GM23338 (cell line): Measurements from ENCODE around the gene DNAJC4. TPM values are rescaled to one million over a fixed set of nuclear protein-coding genes. Genes with fewer than 3 reads are reported as not detected.

Source experiments
- ATAC-seq: fragments of 200-7000 bp; cut with Tn5 transposase; 3 replicates; pipeline ENCODE4 v1.9.1; 2020
- DNase-seq: peaks from one replicate; pipeline ENCODE4 v3.0.0-alpha.2; 2015; ENCODE audit warnings: low spot score
- H2AFZ ChIP-seq: fragments of 200-600 bp; sonication (generic); 2 replicates; pipeline ENCODE4 v1.8.0; 2016; ENCODE audit warnings: antibody characterized with exemption, mild to moderate bottlenecking, moderate library complexity
- H3F3A ChIP-seq: fragments of 200-600 bp; sonication (generic); replicated peaks from 2 replicates; pipeline ENCODE4 v1.8.0; 2017; ENCODE audit warnings: antibody characterized with exemption, mixed run types, low read depth
- H3K27ac ChIP-seq: fragments of 200-600 bp; sonication (generic); 2 replicates; pipeline ENCODE4 v1.6.1; 2016; ENCODE audit warnings: low read depth
- H3K27me3 ChIP-seq: fragments of 200-600 bp; sonication (generic); 2 replicates; pipeline ENCODE4 v1.8.0; 2016; ENCODE audit warnings: mild to moderate bottlenecking, mixed run types, moderate library complexity; ENCODE audit not compliant: insufficient read depth
- H3K36me3 ChIP-seq: fragments of 200-600 bp; sonication (generic); 2 replicates; pipeline ENCODE4 v1.8.0; 2016; ENCODE audit warnings: mild to moderate bottlenecking; ENCODE audit not compliant: insufficient read depth
- H3K4me1 ChIP-seq: fragments of 200-600 bp; sonication (generic); 2 replicates; pipeline ENCODE4 v1.8.0; 2016; ENCODE audit warnings: mild to moderate bottlenecking, moderate library complexity; ENCODE audit not compliant: insufficient read depth
- H3K4me2 ChIP-seq: fragments of 200-600 bp; sonication (generic); 2 replicates; pipeline ENCODE4 v1.7.1; 2017; ENCODE audit warnings: mixed run types
- H3K4me3 ChIP-seq: fragments of 200-600 bp; sonication (generic); 2 replicates; pipeline ENCODE4 v1.6.1; 2016; ENCODE audit warnings: mixed run types
- H3K79me2 ChIP-seq: fragments of 200-600 bp; sonication (generic); replicated peaks from 2 replicates; pipeline ENCODE4 v1.8.0; 2017; ENCODE audit warnings: mild to moderate bottlenecking; ENCODE audit not compliant: insufficient read depth
- H3K9me2 ChIP-seq: fragments of 200-600 bp; sonication (generic); 2 replicates; pipeline ENCODE4 v1.8.0; 2017; ENCODE audit not compliant: insufficient read depth
- H4K20me1 ChIP-seq: fragments of 200-600 bp; sonication (generic); replicated peaks from 2 replicates; pipeline ENCODE4 v1.8.0; 2017; ENCODE audit warnings: mild to moderate bottlenecking; ENCODE audit not compliant: insufficient read depth
- H3K27ac Mint-ChIP-seq: 2 replicates; pipeline ENCODE4 v1.8.0; 2020; ENCODE audit warnings: inconsistent platforms, mild to moderate bottlenecking, moderate library complexity, mixed read lengths
- H3K27me3 Mint-ChIP-seq: 3 replicates; pipeline ENCODE4 v1.8.0; 2022; ENCODE audit warnings: low read depth, mild to moderate bottlenecking, moderate library complexity, mixed read lengths, inconsistent platforms; ENCODE audit not compliant: insufficient read depth, poor library complexity
- H3K36me3 Mint-ChIP-seq: 3 replicates; pipeline ENCODE4 v1.8.0; 2021; ENCODE audit warnings: low read depth, mild to moderate bottlenecking, inconsistent platforms, moderate library complexity, mixed read lengths
- H3K4me1 Mint-ChIP-seq: 3 replicates; pipeline ENCODE4 v1.8.0; 2020; ENCODE audit warnings: mild to moderate bottlenecking, inconsistent platforms, mixed read lengths
- H3K4me3 Mint-ChIP-seq: 3 replicates; pipeline ENCODE4 v1.8.0; 2021; ENCODE audit warnings: moderate library complexity, mild to moderate bottlenecking, inconsistent platforms, mixed read lengths
- H3K9me3 Mint-ChIP-seq: 3 replicates; pipeline ENCODE4 v1.8.0; 2020; ENCODE audit warnings: moderate library complexity, mild to moderate bottlenecking, inconsistent platforms, mixed read lengths
- CREB1 ChIP-seq: fragments of 250-450 bp; sonication (Bioruptor Pico); IDR thresholded peaks from 2 replicates; pipeline ENCODE4 v1.5.0; 2020; ENCODE audit warnings: low read depth, mild to moderate bottlenecking, moderate library complexity
- EZH2 ChIP-seq: fragments of 200-600 bp; sonication (generic); IDR thresholded peaks from one replicate; pipeline ENCODE4 v1.8.0; 2017; ENCODE audit warnings: antibody characterized with exemption, mild to moderate bottlenecking, low read depth; ENCODE audit not compliant: unreplicated experiment
- EZH2phosphoT487 ChIP-seq: fragments of 200-600 bp; sonication (generic); IDR thresholded peaks from one replicate; pipeline ENCODE4 v1.8.1; 2018; ENCODE audit warnings: antibody characterized with exemption; ENCODE audit not compliant: unreplicated experiment
- JUNB ChIP-seq: IDR thresholded peaks from one replicate; pipeline ENCODE4 v1.6.1; 2016; ENCODE audit warnings: antibody characterized with exemption; ENCODE audit not compliant: unreplicated experiment
- NANOG ChIP-seq: IDR thresholded peaks from 2 replicates; pipeline ENCODE4 v1.6.1; 2016; ENCODE audit warnings: antibody characterized with exemption, borderline replicate concordance
- POLR2AphosphoS5 ChIP-seq: IDR thresholded peaks from 2 replicates; pipeline ENCODE4 v1.6.1; 2016; ENCODE audit warnings: antibody characterized with exemption, low read depth
- STAT1 ChIP-seq: IDR thresholded peaks from one replicate; pipeline ENCODE4 v1.6.1; 2016; ENCODE audit warnings: antibody characterized with exemption; ENCODE audit not compliant: unreplicated experiment
- ZNF114 ChIP-seq: fragments of 250-450 bp; sonication (Bioruptor Pico); IDR thresholded peaks from 2 replicates; pipeline ENCODE4 v1.5.0; 2020; ENCODE audit warnings: mild to moderate bottlenecking, moderate library complexity
- ZNF331 ChIP-seq: fragments of 250-450 bp; sonication (Bioruptor Pico); IDR thresholded peaks from 2 replicates; pipeline ENCODE4 v1.5.0; 2020; ENCODE audit warnings: low read depth, mild to moderate bottlenecking, moderate library complexity
- polyA plus RNA-seq: library from polyadenylated mRNA; unstranded; fragments of >200 nt; fragmentation: Nextera tagmentation; extraction: Ambion mirVana; gene quantifications from 2 replicates; pipeline ENCODE4 v1.2.1, GENCODE V29; 2016
- total RNA-seq: library from RNA; depleted of rRNA; stranded (reverse); fragments of >200 nt; shearing (Covaris generic); gene quantifications from 2 replicates; pipeline ENCODE4 v1.2.3, GENCODE V29; 2014
- TF ChIP-seq, protein P1 (sequence below): IDR thresholded peaks from 2 replicates; pipeline ENCODE4 v1.6.1; 2016; ENCODE audit warnings: antibody characterized with exemption
- TF ChIP-seq, protein P2 (sequence below), 2 experiments: fragments of 200-600 bp in 1 of 2; sonication (generic) in 1 of 2; conservative IDR thresholded peaks; 2 replicates each; pipeline versions ENCODE4 v1.5.1 to v1.6.1; 2016 to 2017; ENCODE audit warnings: antibody characterized with exemption in 2 of 2, low read depth in 2 of 2, mild to moderate bottlenecking in 2 of 2, moderate library complexity in 1 of 2
- TF ChIP-seq, protein P3 (sequence below): IDR thresholded peaks from one replicate; pipeline ENCODE4 v1.6.1; 2018; ENCODE audit warnings: antibody characterized with exemption; ENCODE audit not compliant: unreplicated experiment

Gene DNAJC4
- total and polyA plus RNA-seq, 2 experiments from 2014 or later: 10.5 to 34.4 TPM

DNA sequence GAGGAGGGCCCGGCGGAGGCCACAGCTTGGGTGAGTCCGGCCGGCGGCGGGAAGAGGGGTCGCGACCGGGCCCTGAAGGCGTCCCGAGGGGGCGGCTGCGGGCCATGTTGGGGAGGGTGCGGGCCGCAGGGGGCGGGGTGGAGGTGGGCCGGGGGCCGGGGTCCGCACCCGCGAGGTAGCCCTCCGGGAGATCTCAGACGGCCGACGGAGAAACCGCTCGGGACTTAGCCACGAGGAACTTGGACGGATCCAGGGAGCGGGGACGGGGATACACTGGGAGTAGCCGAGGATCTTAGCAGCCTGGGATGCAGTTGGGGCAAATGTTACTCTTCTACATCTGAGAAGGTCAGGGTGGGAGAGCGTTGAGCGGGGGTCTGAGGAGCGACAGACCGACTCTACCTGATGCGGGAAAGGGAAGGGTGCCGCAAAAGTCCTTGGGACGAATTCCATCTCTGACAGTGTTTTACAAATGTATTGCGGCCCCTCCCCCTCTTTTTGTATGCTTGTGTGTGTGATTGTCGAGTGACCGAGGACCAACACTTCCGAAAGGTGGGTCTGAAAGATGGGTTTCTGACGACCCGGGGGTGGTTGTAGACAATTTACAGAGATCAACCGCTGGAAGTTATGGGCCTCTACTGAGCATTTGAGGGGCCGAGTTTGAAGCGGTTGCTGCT, 43.7 kb upstream of the DNAJC4 start:
- no peaks in the 10 kb centered on the region for H3K27me3 ChIP-seq
- H3F3A ChIP-seq: peaks cover 45% of the 10 kb centered on the region
- Mint-ChIP-seq H3K9me3 (no peaks in the 10 kb centered on the region), H3K27me3 (peaks cover 26% of the 10 kb centered on the region), H3K36me3 (peaks cover 38% of the 10 kb centered on the region), H3K4me1 (peaks cover 25% of the 10 kb centered on the region), H3K4me3 (no peak overlapping the region), H3K27ac (no peak overlapping the region)
- ATAC-seq (no peak), DNase-seq (peak; percentile 48)
- H3K9me2 ChIP-seq: no peaks in the 10 kb centered on the region
- peaks cover 23% of the 10 kb centered on the region for H3K79me2 ChIP-seq
- H3K27ac ChIP-seq: no peak overlapping the region; the same call in 1 of the 2 replicates
- no peak overlapping the region for H3K4me3 ChIP-seq
- H2AFZ ChIP-seq: no peak overlapping the region
- no peak overlapping the region for H3K4me2 ChIP-seq
- TF ChIP-seq JUNB: no peak
- H3K36me3 ChIP-seq: peaks cover 13% of the 10 kb centered on the region
- H4K20me1 ChIP-seq: peaks cover 49% of the 10 kb centered on the region
- H3K4me1 ChIP-seq: peaks cover 13% of the 10 kb centered on the region; the same call in 1 of the 2 replicates

DNA sequence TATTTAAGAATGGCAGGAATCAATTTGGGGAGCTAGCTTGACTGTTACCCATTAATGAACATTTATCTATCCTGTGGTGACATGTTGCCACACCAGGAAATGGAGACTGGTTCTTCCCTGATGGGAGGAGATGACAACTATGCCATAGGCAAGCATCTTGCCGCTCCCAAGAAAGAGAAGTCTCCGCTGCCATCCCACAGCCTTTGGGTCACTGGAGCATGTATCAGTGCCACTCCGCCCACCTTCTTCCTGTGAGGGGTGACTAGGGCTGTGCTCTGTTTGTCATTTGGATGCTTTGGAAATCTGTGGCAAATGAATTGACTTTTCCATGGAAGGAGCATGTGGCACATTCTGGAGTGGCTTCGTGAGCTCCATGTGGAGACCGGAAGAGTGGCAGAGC, 37.9 kb upstream of the DNAJC4 start:
- Histone ChIP-seq H3K4me2 (no peak overlapping the region), H3K27ac (0 out of 2 replicates have a peak overlapping the region, but pooled peaks have one; percentile 79), H3K4me1 (no peaks in the 10 kb centered on the region; the same call in 1 of the 2 replicates), H3K36me3 (peaks cover 64% of the 10 kb centered on the region), H3F3A (peaks cover 58% of the 10 kb centered on the region; the same call in 1 of the 2 replicates), H2AFZ (no peak overlapping the region), H3K9me2 (no peaks in the 10 kb centered on the region), H3K4me3 (no peak overlapping the region), H3K27me3 (no peaks in the 10 kb centered on the region), H4K20me1 (peaks cover 75% of the 10 kb centered on the region), H3K79me2 (peaks cover 8% of the 10 kb centered on the region; the same call in 1 of the 2 replicates)
- Mint-ChIP-seq H3K36me3 (peaks cover 75% of the 10 kb centered on the region), H3K27me3 (peaks cover 4% of the 10 kb centered on the region), H3K4me3 (no peak overlapping the region), H3K27ac (no peak overlapping the region), H3K4me1 (peaks cover 5% of the 10 kb centered on the region), H3K9me3 (no peaks in the 10 kb centered on the region)
- no peak for DNase-seq
- no peak for ATAC-seq
- no peak for TF ChIP-seq STAT1
- no peak for TF ChIP-seq EZH2
- TF ChIP-seq ZNF114 (CRISPR knock-in tag): no peak
- no peak for TF ChIP-seq NANOG
- TF ChIP-seq, protein P1, sequence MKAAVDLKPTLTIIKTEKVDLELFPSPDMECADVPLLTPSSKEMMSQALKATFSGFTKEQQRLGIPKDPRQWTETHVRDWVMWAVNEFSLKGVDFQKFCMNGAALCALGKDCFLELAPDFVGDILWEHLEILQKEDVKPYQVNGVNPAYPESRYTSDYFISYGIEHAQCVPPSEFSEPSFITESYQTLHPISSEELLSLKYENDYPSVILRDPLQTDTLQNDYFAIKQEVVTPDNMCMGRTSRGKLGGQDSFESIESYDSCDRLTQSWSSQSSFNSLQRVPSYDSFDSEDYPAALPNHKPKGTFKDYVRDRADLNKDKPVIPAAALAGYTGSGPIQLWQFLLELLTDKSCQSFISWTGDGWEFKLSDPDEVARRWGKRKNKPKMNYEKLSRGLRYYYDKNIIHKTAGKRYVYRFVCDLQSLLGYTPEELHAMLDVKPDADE: no peak
- TF ChIP-seq, protein P2, sequence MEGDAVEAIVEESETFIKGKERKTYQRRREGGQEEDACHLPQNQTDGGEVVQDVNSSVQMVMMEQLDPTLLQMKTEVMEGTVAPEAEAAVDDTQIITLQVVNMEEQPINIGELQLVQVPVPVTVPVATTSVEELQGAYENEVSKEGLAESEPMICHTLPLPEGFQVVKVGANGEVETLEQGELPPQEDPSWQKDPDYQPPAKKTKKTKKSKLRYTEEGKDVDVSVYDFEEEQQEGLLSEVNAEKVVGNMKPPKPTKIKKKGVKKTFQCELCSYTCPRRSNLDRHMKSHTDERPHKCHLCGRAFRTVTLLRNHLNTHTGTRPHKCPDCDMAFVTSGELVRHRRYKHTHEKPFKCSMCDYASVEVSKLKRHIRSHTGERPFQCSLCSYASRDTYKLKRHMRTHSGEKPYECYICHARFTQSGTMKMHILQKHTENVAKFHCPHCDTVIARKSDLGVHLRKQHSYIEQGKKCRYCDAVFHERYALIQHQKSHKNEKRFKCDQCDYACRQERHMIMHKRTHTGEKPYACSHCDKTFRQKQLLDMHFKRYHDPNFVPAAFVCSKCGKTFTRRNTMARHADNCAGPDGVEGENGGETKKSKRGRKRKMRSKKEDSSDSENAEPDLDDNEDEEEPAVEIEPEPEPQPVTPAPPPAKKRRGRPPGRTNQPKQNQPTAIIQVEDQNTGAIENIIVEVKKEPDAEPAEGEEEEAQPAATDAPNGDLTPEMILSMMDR (conservative IDR thresholded peaks at IDR 0.05; ENCODE audit: low read depth in 2 of 2): no peak
- no peak for TF ChIP-seq CREB1 (CRISPR knock-in tag)
- TF ChIP-seq, protein P3, sequence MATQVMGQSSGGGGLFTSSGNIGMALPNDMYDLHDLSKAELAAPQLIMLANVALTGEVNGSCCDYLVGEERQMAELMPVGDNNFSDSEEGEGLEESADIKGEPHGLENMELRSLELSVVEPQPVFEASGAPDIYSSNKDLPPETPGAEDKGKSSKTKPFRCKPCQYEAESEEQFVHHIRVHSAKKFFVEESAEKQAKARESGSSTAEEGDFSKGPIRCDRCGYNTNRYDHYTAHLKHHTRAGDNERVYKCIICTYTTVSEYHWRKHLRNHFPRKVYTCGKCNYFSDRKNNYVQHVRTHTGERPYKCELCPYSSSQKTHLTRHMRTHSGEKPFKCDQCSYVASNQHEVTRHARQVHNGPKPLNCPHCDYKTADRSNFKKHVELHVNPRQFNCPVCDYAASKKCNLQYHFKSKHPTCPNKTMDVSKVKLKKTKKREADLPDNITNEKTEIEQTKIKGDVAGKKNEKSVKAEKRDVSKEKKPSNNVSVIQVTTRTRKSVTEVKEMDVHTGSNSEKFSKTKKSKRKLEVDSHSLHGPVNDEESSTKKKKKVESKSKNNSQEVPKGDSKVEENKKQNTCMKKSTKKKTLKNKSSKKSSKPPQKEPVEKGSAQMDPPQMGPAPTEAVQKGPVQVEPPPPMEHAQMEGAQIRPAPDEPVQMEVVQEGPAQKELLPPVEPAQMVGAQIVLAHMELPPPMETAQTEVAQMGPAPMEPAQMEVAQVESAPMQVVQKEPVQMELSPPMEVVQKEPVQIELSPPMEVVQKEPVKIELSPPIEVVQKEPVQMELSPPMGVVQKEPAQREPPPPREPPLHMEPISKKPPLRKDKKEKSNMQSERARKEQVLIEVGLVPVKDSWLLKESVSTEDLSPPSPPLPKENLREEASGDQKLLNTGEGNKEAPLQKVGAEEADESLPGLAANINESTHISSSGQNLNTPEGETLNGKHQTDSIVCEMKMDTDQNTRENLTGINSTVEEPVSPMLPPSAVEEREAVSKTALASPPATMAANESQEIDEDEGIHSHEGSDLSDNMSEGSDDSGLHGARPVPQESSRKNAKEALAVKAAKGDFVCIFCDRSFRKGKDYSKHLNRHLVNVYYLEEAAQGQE: no peak
- TF ChIP-seq EZH2phosphoT487: no peak
- TF ChIP-seq ZNF331 (CRISPR knock-in tag): no peak
- no peak for TF ChIP-seq JUNB
- no peak for TF ChIP-seq POLR2AphosphoS5
